CD14-positive monocyte (primary cell): ENCODE measurements around the gene CAMK1D. TPM values are rescaled to one million over a fixed set of nuclear protein-coding genes. Genes with fewer than 3 reads are reported as not detected.

Experiments used
- DNase-seq, 3 donors: peaks; one replicate each; pipeline ENCODE4 v3.0.0-alpha.2; 2011 to 2022
- H2AFZ ChIP-seq: 2 replicates; pipeline ENCODE4 v1.6.0; 2012; ENCODE audit warnings: mild to moderate bottlenecking, low read depth, low read length, inconsistent platforms; ENCODE audit not compliant: insufficient read depth, poor library complexity, severe bottlenecking
- H3K27ac ChIP-seq, 2 donors: 1 replicate in 1 of 2; 2 replicates in 1 of 2; pipeline ENCODE4 v1.5.1; 2012 to 2013; ENCODE audit warnings: low read length in 2 of 2, control low read depth in 1 of 2, inconsistent platforms in 1 of 2, low read depth in 1 of 2, mild to moderate bottlenecking in 1 of 2
- H3K27me3 ChIP-seq, 2 donors: one replicate each; pipeline versions ENCODE4 v1.6.0 to v1.6.1; 2011 to 2013; ENCODE audit warnings: low read length in 2 of 2; ENCODE audit not compliant: control insufficient read depth in 2 of 2, insufficient read depth in 2 of 2
- H3K36me3 ChIP-seq, 2 donors: replicated peaks in 1 of 2; 1 replicate in 1 of 2; 2 replicates in 1 of 2; pipeline versions ENCODE4 v1.5.1 to v1.6.1; 2012 to 2013; ENCODE audit warnings: low read length in 2 of 2, control low read depth in 1 of 2, inconsistent platforms in 1 of 2, mild to moderate bottlenecking in 1 of 2; ENCODE audit not compliant: insufficient read depth in 2 of 2, control insufficient read depth in 1 of 2
- H3K4me1 ChIP-seq, 2 donors: 1 replicate in 1 of 2; 2 replicates in 1 of 2; pipeline versions ENCODE4 v1.5.1 to v1.6.1; 2012 to 2013; ENCODE audit warnings: low read length in 2 of 2, control low read depth in 1 of 2, inconsistent platforms in 1 of 2, mild to moderate bottlenecking in 1 of 2, moderate library complexity in 1 of 2; ENCODE audit not compliant: insufficient read depth in 2 of 2, control insufficient read depth in 1 of 2
- H3K4me2 ChIP-seq: replicated peaks from 2 replicates; pipeline ENCODE3; 2012; ENCODE audit warnings: low read length, moderate library complexity, mild to moderate bottlenecking; ENCODE audit not compliant: poor library complexity, severe bottlenecking; ENCODE audit errors: extremely low read depth
- H3K4me3 ChIP-seq, 3 experiments: fragments of 200-600 bp in 1 of 3; sonication (generic) in 1 of 3; replicated peaks in 1 of 3; 1 replicate in 2 of 3; 2 replicates in 1 of 3; pipeline ENCODE4 v1.5.1; 2011 to 2013; ENCODE audit warnings: low read length in 3 of 3, mild to moderate bottlenecking in 3 of 3, control low read depth in 2 of 3, low read depth in 2 of 3, inconsistent platforms in 1 of 3, moderate library complexity in 1 of 3
- H3K79me2 ChIP-seq: 2 replicates; pipeline ENCODE4 v1.6.0; 2012; ENCODE audit warnings: mild to moderate bottlenecking, control low read depth, inconsistent platforms, low read length, moderate library complexity; ENCODE audit not compliant: insufficient read depth
- H3K9ac ChIP-seq: 2 replicates; pipeline ENCODE4 v1.6.0; 2017; ENCODE audit warnings: low read length, mild to moderate bottlenecking; ENCODE audit not compliant: insufficient read depth, poor library complexity, severe bottlenecking
- H3K9me3 ChIP-seq, 2 donors: replicated peaks in 1 of 2; 1 replicate in 1 of 2; 2 replicates in 1 of 2; pipeline versions ENCODE4 v1.5.1 to v1.6.1; 2012 to 2013; ENCODE audit warnings: low read length in 2 of 2, control low read depth in 1 of 2; ENCODE audit not compliant: control insufficient read depth in 1 of 2, insufficient read depth in 1 of 2
- H4K20me1 ChIP-seq: 2 replicates; pipeline ENCODE4 v1.6.0; 2012; ENCODE audit warnings: mild to moderate bottlenecking, low read length, control low read depth, moderate library complexity; ENCODE audit not compliant: insufficient read depth
- H3K27ac Mint-ChIP-seq, 7 donors: one replicate each; pipeline ENCODE4 v1.8.0; 2020; ENCODE audit warnings: mild to moderate bottlenecking in 7 of 7, mixed read lengths in 7 of 7, moderate library complexity in 6 of 7, inconsistent platforms in 2 of 7
- H3K27me3 Mint-ChIP-seq, 3 donors: one replicate each; pipeline ENCODE4 v1.8.0; 2021 to 2022; ENCODE audit warnings: low read depth in 3 of 3, mild to moderate bottlenecking in 3 of 3, mixed read lengths in 3 of 3, moderate library complexity in 3 of 3, inconsistent platforms in 1 of 3
- H3K36me3 Mint-ChIP-seq, 2 donors: one replicate each; pipeline ENCODE4 v1.8.0; 2020; ENCODE audit warnings: mixed read lengths in 2 of 2, inconsistent platforms in 1 of 2, mild to moderate bottlenecking in 1 of 2
- H3K4me1 Mint-ChIP-seq: one replicate; pipeline ENCODE4 v1.8.0; 2020; ENCODE audit warnings: mild to moderate bottlenecking, mixed read lengths
- H3K4me3 Mint-ChIP-seq, 2 donors: one replicate each; pipeline ENCODE4 v1.8.0; 2020; ENCODE audit warnings: mild to moderate bottlenecking in 2 of 2, mixed read lengths in 2 of 2, moderate library complexity in 1 of 2
- H3K9me3 Mint-ChIP-seq, 7 donors: one replicate each; pipeline ENCODE4 v1.8.0; 2020 to 2022; ENCODE audit warnings: mixed read lengths in 7 of 7, mild to moderate bottlenecking in 6 of 7, moderate library complexity in 6 of 7, inconsistent platforms in 2 of 7
- CTCF ChIP-seq: fragments of 200-600 bp; IDR thresholded peaks from one replicate; pipeline ENCODE4 v1.8.0; 2022; ENCODE audit warnings: antibody characterized with exemption, mild to moderate bottlenecking
- WGBS: methylation state at CpG from one replicate; pipeline ENCODE4 v1.1.5; 2013; ENCODE audit warnings: missing lambda C conversion rate; ENCODE audit not compliant: insufficient coverage; 5-methylcytosine and 5-hydroxymethylcytosine counted together
- intact Hi-C, 2 donors: fragments of 100-400 bp; cut with micrococcal nuclease; formaldehyde crosslinking; loops; one replicate each; pipeline versions ENCODE4 v1.15.0 to v1.15.1; 2023
- polyA plus RNA-seq, 3 donors: library from polyadenylated mRNA; depleted of rRNA in 1 of 3; unstranded in 2 of 3; stranded (reverse) in 1 of 3; fragments of 300-500 nt in 2 of 3; fragments of >200 nt in 1 of 3; fragmentation: Illumina TruSeq in 2 of 3; gene quantifications; 1 replicate in 2 of 3; 2 replicates in 1 of 3; pipeline ENCODE4 v1.2.3, GENCODE V29; 2012 to 2021

CAMK1D gene
- polyA plus RNA-seq, 3 donors: 6.7 to 11.8 (median 7.1) TPM

GRCh38 chr10:12665501-12665900 lies 316.2 kb downstream of the CAMK1D start:
- Histone ChIP-seq H3K4me2 (no peak overlapping the region), H3K79me2 (no peaks in the 10 kb centered on the region), H3K9ac (no peak overlapping the region), H3K4me1 (no peaks in the 10 kb centered on the region), H2AFZ (no peak overlapping the region), H3K27ac (no peak overlapping the region), H3K36me3 (no peaks in the 10 kb centered on the region), H3K9me3 (peaks cover 0 to 4% of the 10 kb centered on the region in 2 donors), H3K27me3 (no peaks in the 10 kb centered on the region), H4K20me1 (peaks cover 3% of the 10 kb centered on the region), H3K4me3 (no peak overlapping the region)
- intact Hi-C loops: no loop called here
- WGBS: 82% methylated on average over 6 of the region's 7 CpGs
- no peak for TF ChIP-seq CTCF
- no peak overlapping the region for H3K27ac Mint-ChIP-seq
- H3K4me1 Mint-ChIP-seq: no peaks in the 10 kb centered on the region
- no peak overlapping the region for H3K4me3 Mint-ChIP-seq
- DNase-seq: no peak
- no peaks in the 10 kb centered on the region for H3K27me3 Mint-ChIP-seq
- peaks cover 3 to 7% of the 10 kb centered on the region in 2 donors for H3K36me3 Mint-ChIP-seq
- H3K9me3 Mint-ChIP-seq: peaks cover 0 to 8% (median 2%) of the 10 kb centered on the region in 7 donors

- Mint-ChIP-seq H3K4me3 (no peak overlapping the region), H3K27me3 (no peaks in the 10 kb centered on the region), H3K36me3 (peaks cover 3 to 7% of the 10 kb centered on the region in 2 donors), H3K4me1 (no peaks in the 10 kb centered on the region), H3K27ac (no peak overlapping the region), H3K9me3 (peaks cover 0 to 10% (median 2%) of the 10 kb centered on the region in 7 donors)
- TF ChIP-seq CTCF: no peak
- Histone ChIP-seq H3K9ac (no peak overlapping the region), H3K36me3 (no peaks in the 10 kb centered on the region), H3K27ac (no peak overlapping the region), H3K79me2 (no peaks in the 10 kb centered on the region), H2AFZ (no peak overlapping the region), H3K4me3 (no peak overlapping the region), H3K4me2 (no peak overlapping the region), H3K27me3 (no peaks in the 10 kb centered on the region), H3K4me1 (no peaks in the 10 kb centered on the region), H4K20me1 (peaks cover 3% of the 10 kb centered on the region), H3K9me3 (peaks cover 0 to 4% of the 10 kb centered on the region in 2 donors)
- intact Hi-C loops: no loop called here
- no CpG with 5 or more reads among the region's 3 CpGs for WGBS
- no peak for DNase-seq
Observed at GRCh38 chr10:12667052-12667451, 317.7 kb downstream of the CAMK1D start.
